Kasumi-1 (cell line): ENCODE data around the gene NAV2.

Experiments
- DNase-seq, 2 experiments: peaks; one replicate each; lab custom pipeline; 2025; lab: John Stamatoyannopoulos, UW

Gene NAV2

DNA sequence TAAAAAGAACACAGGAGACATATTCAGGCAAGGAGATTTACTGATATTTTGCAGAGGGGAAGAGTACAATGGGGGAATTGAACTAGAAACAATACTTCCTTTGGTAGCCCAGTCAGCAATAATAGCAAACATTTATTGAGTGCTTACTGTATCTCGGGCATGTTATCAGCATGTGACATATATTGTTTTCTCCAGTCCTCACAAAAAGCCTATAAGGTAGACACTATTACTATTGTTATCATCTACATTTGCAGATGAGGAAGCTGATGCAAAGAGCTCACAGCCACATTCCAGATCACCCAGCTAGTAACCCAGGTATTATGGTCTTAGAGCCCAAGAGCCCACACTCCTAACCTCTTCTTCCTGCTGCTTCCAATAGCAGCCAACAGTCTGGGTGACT lies 27.9 kb downstream of the NAV2 start:
- DNase-seq: no peak

DNA sequence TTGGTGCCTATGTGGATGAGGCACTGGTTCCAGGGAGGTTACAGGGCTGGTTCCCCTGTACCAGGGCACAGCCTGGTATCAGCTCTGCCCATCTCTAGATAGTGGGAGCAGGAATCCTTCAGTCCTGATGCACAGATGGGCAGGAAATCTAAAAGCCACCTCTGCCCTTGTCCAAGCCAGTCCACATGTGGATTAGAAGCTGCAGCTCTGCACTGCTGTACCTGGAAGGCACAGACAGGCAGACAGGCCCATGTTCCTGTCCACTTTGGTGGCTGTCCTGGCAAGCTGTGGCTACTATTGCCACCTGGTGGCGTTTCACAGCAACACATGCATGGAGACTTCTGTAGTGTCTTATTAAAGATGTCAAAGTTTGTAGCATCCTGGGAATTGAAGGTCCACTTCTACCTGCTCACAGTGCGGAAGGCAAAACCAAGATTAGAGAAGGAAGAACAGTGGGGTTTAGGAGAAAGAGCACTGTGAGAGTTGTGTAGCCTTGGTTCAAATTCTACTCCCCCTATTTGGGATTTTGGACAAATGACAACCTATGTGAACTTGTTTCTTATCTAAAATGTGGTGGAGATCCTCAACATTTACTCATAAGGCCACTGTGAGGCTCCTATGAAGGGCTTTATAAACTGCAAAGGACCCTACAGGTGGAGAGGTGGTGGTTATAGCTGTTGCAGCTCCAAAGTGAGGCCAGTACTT lies 30.1 kb downstream of the NAV2 start:
- peak; percentile 29 for DNase-seq

DNA sequence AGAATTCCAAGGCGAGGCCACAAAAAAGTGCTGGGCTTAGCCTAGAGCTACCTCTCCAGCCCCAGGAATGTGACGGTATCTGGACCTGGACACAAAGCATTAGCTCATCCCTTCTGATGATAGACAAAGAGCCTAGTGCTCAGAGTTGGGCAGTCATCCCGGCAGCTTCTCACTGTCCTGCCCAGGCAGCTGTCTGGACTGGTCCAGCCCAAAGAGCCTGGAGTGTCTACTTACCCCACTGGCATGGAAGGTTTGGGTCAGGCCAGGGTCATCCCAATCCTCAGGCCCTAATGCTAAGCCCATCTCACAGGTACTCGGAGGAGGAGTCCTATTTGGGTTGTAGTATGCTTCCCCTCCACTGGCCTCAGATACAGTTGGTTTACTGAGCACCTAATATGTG lies 31.0 kb downstream of the NAV2 start:
- DNase-seq: no peak

GRCh38 chr11:19744130-19744529 lies 31.5 kb downstream of the NAV2 start:
- DNase-seq: no peak

DNA sequence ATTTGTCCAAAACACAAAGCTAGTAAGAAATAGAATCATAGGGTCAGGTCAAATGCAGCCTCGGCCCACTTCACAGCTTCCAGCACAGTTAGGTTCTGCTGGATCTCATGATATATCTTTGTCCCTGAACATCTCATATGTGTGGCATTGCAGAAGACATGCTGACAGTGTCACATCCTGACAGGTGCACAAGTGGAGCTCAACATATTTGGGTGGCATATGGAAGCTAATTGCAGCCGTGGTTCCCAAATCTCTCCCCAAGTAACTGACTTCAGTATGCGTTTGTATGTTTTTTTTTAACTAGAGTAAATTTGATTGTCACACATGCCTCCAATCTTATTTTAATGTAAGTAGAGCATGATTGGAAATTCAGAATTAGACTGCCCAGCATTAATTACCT lies 33.4 kb downstream of the NAV2 start:
- DNase-seq: no peak

GRCh38 chr11:19747634-19748033 lies 35.0 kb downstream of the NAV2 start:
- DNase-seq: no peak

DNA sequence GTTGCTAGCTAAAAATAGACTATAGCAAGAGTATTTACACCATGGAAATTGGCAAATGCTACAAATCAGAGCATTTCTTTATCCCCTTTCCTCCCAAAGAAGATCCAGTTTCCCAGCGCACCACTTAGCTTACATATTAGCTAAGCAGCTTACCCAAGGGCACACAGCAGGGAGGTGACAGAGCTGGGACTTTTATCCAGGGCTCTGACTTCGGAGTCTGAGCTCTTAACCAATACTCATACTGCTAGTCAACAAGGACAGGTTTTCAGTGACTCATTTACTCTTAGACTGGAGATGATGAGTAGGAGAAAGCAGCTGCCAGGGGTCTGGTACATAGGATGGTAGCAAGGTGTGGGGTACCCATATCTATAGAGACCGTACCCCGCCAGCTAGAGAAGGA lies 38.4 kb downstream of the NAV2 start:
- no peak for DNase-seq

- no peak for DNase-seq
Observed at GRCh38 chr11:19753451-19754106, 40.9 kb downstream of the NAV2 start.

GRCh38 chr11:19756675-19757475 lies 44.2 kb downstream of the NAV2 start:
- no peak for DNase-seq

GRCh38 chr11:19759389-19759788 lies 46.8 kb downstream of the NAV2 start:
- DNase-seq: no peak

DNA sequence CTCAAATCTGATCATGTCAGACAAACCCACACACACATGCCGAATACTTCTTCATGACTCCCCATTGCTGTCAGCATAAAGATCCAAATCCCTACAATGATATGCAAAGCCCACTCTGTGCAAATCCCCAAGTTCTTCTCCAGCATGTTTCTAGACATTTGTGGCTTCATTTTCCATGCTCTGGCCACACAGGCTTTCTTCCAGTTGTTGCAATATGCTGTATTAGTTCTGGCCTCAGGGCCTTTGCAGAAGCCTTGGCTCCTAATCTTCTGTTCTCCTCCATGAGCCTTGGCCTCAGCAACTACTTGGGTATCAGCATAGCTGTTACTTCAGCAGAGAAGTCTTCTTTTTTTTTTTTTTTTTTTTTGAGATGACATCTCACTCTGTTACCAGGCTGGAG lies 49.6 kb downstream of the NAV2 start:
- DNase-seq: no peak

GRCh38 chr11:19763330-19763729 lies 50.7 kb downstream of the NAV2 start:
- no peak for DNase-seq

DNA sequence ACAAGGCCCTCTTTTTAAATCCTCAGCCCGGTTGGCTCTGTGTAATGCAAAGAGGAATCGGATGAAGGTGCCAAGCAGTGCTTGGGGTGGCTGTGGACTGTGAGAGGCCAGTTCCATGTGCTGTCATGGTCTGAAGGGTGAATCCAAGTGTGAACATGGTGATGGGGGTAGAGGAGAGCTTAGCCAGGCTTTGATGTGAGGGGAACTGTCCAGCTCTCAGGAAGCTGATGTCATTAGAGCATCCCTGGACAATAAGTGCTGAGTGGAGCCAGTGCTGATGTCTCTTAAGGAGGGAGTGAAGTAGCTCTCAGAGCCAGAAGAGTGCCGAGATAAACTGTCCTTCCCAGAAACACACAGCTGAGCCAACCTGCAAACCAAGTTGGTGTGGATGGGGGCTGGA lies 53.6 kb downstream of the NAV2 start:
- no peak for DNase-seq

DNA sequence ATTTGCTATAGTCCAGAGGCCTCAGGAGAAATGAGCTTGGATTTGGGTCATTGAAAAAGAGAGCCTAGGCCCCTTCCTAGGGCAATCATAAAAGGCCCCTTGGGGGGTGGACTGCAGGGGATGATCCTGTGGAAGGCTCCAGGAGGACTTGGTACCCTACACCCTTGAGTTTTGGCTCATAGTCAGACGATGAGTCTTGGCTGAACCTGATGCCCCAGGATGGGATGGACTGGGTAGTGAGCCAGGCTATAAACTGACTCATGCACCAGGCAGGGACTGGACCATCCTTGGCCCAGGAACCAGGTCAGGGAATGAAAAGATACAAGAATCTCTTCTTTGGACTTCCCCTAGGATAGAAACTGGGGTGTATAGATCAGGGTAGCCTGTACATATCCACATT lies 54.2 kb downstream of the NAV2 start:
- DNase-seq: no peak

GRCh38 chr11:19767627-19768151 lies 55.1 kb downstream of the NAV2 start:
- no peak for DNase-seq

- no peak for DNase-seq
Observed at GRCh38 chr11:19768197-19768596, 55.6 kb downstream of the NAV2 start.

GRCh38 chr11:19768815-19769214 lies 56.2 kb downstream of the NAV2 start:
- no peak for DNase-seq

DNA sequence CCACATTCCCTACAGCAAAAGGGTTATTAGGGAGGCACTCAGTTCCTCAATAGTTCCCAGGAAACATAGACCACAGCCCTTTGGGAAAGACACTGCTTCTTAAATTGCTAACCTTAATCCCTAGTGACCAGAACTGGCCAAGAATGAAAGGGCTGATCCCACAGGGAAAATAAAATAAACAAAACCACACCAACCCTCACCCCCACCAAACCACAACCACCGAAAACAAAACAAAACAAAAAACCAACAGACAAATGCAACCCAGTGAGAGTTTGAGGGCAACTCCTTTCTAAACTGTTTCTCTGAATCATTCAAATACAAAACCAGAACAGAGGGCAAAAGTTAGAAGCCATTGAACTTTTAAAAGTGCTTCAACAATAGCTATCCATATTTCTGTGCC lies 57.2 kb downstream of the NAV2 start:
- no peak for DNase-seq

DNA sequence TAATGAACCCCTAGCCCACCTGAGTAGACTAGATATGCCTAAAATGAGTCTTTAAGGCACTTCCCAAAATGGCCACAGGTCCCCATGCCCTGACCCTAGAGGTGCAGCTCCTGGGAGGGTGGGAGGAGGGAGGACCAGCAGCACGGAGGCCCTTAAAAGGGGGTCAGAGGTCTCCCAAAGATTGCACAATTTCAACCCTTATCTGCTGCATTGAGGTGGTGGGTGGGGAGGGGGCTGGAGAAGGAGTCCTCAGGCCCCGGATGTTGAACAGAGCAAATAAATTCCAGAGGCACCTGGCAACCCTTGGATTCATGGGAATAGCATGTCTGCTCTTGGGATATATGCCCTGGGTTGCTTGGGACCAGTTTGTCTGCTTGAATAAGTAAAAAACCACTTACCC lies 57.6 kb downstream of the NAV2 start:
- DNase-seq: no peak

DNA sequence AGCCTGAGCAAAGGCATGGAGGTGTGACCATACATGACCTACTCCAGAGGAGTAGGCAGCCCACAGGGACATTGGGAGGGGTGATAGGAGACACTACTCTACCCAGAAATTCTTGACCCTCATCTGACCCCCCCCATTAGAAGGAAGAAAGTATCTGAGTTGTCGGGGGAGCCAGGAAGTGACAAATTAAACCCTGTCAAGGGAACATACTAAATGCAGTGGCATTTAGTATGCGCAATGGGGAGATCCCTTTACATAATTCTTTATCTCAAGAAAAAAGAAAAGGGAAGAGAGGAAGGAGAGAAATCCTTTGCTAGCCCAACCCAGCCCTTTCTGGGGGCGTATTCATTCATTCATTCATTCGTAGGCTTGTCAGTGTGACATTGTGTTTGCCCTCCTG lies 58.8 kb downstream of the NAV2 start:
- DNase-seq: no peak

GRCh38 chr11:19772480-19772879 lies 59.8 kb downstream of the NAV2 start:
- no peak for DNase-seq

GRCh38 chr11:19774329-19774728 lies 61.7 kb downstream of the NAV2 start:
- no peak for DNase-seq
